Stimulated activated CD4-positive, alpha-beta T cell treated with anti-CD3 and anti-CD28 coated beads, Interleukin-2, amount 100 ng/mL, for 24 hours (primary cell): ENCODE data around the gene SOS1.
"Not testable (repeated sequence)": the region's sequence is repeated elsewhere in the genome, so short reads cannot be mapped to it uniquely, and the experiment has no call there.

Source experiments
- DNase-seq, 2 donors: peaks; one replicate each; pipeline ENCODE4 v3.0.0-alpha.2; 2020

SOS1 gene

DNA sequence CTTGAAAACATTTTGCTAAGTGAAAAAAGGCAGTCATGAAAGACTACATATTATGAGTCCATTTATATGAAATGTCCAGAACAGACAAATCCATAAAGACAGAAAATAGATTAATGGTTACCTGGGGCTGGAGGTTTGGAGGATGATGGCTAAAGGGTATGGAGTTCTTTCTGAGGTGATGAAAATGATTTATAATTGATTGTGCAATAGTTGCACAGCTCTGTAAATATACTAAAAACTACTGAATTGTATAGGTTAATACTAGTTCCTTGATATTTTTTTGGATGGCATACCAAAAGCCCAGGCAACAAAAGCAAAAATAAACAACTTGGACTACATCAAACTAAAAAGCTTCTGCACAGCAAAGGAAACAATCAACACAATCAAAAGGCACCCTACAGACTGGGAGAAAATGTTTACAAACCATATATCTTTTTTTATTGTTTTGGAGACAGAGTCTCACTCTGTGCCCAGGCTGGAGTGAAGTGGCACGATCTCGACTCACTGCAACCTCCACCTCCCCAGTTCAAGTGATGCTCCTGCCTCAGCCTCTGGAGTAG is 21.5 kb downstream of the SOS1 start:
- DNase-seq: no peak

DNA sequence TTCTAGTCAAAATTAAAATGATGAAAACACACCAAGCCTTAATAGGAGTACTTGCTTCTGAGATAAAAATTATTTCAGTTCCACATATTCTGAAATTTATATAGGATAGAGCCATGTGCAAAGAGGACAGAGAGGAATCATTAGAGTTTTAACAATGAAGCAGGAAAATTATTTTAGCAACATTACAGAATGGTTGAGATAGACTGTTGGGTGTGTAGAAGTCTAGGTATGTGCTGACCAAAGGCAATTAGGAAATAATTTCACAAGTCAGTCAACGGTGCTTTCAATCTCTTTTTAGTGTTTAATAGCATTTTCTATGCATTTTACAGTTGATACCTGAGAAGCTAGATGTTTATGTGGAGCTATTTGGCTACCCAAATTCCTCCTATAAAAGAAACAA is 25.2 kb downstream of the SOS1 start:
- DNase-seq: no peak

DNA sequence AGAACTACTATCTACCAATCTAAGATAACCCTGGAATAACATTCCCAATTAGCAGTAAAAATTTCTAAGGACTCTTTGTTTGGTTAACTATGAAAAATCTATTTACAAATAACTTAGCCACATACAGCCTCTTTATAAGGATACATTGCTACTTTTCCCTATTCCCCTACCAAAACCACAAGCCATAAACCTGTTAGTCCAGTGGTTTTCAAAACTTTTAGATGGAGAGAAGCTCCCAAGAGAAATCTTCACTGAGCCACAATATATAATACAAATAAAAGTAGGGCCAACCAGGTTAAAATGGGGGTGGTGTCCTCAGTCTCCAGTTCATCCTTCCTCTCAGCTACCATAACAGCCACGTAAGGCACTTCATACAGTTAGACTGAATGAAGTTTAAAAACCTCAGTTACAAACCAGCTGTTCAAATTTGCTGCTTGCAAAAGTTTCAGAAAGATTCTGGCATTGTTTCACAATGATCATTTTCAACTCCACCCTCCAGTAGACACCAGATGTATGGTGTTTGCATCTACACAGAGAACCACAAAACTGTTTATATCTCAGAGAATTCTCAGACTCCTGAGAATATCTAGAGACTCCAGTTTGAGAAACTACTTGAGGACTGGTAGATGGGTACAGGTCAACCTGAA is 26.0 kb downstream of the SOS1 start:
- no peak for DNase-seq

DNA sequence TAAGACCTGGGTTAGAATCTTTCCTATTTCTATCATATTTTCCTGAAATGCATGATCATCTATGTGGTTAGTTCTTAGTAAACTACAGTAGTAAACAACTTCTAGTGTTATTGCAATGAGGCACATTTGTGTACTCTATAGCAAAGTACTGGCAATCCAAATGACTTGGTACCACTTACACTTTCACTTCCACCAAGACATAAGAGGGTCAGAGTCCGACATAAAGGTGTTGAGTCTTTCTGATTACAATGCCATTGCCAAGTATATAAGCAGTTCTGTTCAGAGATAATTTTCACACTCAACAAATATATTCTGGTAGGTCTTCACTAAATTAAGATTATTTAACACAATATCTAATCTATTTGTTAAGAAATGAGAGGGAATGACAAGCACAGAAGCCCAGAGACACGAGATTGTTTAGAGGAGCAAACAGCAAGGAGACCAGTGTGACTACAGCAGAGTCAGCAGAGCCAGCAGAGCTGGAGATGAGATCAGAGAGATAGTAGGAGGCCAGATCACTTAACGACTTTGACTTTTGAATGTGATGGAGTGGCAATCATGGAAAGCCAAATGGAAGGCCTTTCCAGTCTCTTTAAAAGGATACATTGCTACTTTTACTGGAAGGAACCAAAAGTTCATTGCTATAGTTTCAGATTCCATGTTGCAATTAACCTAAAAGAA is 27.5 kb downstream of the SOS1 start:
- no peak for DNase-seq

DNA sequence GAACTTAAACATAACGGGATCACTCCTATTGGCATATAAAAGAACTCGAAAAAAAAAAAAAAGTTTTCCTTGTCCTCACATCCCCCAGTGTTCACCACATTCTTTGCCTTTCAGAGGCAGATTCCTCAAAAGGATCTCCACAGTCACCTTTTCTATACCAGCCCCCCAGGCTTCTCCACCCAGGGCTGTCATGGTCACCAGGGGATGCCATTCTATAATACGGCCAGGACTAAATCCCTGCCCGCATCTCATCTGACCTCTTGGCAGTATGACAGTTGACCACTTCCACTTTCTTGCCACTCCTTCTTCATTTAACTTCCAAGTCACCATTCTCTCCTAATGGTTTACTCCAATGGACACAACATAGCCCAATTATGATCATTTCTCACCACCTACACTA is 29.3 kb downstream of the SOS1 start:
- no peak for DNase-seq

DNA sequence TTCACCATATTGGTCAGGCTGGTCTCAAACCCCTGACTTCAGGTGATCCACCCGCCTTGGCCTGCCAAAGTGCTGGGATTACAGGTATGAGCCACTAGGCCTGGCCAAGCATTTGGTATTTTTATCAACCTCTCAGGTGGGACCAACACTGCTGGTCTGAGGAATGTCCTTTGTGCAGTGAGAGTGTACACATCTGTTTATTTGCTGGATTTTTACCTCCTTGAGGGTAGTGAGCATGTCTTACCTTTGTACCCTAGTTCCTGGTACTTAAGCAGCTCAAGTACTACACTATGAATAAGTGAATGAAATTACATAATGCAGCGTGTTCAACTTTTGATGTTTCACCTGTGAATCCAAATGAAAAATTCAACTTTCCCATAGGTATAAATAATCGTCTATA is 29.8 kb downstream of the SOS1 start:
- no peak for DNase-seq

DNA sequence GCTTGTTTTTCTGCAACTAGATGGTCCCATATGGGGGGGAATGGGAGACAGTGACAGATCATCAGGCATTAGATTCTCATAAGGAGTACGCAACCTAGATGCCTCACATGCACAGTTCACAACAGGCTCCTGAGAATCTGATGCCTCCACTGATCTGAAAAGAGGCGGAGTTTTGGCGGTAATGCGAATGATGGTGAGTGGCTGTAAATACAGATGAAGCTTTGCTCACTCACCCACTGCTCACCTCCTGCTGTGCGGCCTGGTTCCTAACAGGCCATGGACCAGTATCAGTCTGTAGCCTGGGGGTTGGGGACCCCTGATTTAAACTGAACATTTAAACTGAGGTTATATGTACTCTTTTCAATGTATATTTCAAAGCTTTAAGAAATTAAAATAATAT is 40.7 kb downstream of the SOS1 start:
- no peak for DNase-seq

DNA sequence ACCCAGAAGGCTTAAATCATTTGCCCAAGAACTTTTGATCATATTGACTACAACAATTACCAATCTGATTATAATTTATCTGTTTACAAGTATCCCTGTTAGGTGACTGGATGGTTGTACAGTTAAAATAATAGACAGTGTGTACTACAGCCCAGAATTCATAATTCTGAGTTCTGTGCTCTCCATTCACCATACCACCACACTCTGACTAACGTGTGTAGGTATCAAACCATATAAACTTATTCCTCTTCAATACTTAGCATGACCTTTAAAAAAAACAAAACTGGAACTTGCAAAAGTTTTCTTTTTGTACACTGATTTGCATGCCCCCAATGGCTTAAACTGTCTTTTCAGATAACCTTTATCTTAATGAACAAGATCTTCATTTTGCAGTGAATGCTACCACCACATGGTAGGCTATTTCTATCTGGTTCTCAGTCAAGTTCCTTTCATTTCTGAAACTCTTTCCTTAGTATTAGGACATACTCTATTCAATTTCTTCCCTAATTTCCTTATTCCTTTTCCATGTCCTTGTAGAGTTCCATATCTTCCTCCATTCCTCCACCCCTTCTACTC is 50.9 kb downstream of the SOS1 start:
- no peak for DNase-seq

DNA sequence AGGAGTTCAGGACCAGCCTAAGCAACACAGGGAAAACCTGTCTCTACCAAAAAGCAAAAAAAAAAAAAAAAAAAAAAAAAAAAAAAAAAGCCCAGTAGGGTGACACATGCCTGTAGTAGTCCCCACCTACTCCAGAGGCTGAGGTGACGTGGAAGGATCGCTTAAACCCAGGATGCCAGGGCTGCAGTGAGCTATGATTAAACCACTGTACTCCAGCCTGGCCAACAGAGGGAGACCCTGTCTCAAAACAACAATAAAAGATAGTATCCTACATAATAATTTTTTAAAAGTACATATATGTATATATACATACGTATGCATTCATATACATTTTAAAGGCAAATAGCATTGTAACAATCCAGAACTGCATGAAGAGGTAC is 51.7 kb downstream of the SOS1 start:
- peak in 1 of 2 donors; percentile 17 for DNase-seq

DNA sequence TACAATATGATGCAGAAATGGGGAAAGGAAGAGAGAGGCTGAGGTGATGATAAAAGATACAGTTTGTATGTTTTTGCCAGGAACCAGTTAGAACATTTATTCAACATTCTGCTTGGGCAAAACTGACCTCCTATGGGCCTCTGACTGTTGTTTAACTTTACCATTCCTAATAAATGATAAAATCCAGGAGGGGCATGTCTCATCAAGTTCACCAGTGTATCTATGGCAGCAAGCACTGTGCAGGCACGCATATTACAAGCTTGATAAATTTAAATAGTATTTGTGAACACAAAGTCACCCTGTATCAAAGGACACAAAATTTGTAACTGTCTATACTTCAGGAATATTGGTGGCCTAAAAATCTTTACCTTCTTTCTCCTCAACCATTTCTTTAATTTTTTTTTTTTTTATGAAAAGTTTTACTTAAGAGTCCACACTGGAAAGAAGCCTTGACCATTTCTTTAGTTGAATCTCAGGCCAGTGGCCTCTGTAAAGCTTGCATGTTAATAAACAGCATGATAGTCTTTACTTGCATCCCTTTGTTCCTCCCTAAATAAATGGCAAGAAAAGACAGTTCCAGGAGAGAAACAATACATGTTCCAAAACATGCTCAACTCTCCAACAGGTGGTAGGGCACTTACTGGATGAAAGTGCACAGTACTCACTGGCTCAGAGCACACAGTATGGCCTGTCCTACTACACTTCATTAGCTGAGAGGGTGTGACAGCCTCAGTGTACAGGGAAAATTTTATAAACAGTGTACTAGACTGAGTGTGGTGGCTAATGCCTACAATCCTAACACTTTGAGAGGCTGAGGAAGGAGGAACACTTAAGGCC is 52.3 kb downstream of the SOS1 start:
- no peak for DNase-seq

DNA sequence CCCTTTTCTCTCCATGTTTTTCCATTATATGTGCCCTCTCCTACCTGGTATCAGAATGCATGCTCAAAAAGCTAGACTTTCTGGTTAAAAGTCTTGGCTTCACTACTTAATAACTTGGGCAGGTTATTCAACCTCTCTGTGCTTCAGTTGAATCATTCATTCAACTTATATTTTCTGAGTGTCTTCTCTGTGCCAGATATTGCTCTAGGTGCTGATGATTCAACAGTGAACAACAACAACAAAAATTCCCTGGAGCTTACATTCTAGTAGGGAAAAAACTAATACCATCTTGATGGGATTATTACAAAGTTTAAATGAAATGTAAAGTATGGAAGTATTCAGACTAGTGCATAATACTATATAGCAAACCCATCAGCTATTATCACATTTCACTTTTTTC is 55.2 kb downstream of the SOS1 start:
- no peak for DNase-seq

DNA sequence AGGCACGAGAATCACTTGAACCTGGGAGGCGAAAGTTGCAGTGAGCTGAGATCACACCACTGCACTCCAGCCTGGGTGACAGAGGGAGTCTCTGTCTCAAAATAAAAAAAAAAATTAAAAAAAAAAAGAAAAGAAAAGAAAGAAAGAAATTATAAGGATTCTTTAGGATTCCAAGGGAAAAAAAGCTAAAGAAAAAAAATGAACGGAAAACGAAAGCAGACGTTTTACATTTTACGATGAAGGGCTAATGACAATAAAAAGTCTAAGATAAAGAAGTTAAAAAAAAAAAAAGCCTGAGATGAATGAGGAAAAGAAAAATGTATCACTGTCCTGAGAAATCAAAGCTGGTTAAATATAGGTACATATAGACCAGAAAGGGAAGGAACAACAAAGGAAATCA is 58.5 kb downstream of the SOS1 start:
- no peak for DNase-seq

DNA sequence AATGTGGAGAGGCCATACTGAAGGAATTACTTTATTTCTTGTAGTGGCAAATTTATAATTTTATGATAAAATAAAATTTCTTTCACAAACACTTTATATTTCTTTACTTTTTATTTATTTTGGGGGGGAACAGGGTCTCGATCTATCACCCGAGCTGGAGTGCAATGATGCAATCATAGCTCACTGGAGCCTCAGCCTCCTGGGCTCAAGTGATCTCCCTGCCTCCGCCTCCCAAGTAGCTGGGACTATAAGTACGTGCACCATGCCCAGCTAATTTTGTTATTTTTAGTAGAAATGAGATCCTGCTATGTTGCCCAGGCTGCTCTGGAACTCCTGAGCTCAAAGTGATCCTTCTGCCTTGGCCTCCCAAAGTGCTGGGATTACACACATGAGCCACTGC is 59.6 kb downstream of the SOS1 start:
- no peak for DNase-seq

DNA sequence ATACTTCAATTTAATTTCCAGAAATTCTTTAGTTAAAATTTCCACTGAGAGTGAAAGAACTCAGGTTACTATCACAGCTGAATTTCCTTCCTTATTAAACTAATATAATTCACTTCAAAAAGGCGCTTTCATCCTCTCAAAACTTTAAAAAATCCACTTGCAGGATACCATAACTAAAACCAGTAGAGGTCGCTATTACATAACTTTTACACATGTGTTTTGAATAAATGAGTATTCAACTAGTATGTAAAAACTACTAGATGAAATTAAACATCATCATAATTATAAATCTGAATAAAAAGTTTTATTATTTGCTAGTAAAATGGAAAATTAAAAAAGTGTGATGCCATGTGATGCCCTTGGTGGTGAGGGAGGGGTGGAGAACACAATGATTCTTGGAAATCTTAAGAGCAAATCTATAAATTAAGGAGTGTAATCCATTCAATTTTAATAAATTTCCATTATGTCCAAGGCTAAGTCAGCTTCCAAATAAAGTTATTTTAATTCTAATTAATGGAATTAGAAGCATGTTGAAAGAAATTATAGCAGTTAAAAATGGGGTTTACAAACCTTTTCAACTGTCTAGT is 61.4 kb downstream of the SOS1 start:
- DNase-seq: no peak

DNA sequence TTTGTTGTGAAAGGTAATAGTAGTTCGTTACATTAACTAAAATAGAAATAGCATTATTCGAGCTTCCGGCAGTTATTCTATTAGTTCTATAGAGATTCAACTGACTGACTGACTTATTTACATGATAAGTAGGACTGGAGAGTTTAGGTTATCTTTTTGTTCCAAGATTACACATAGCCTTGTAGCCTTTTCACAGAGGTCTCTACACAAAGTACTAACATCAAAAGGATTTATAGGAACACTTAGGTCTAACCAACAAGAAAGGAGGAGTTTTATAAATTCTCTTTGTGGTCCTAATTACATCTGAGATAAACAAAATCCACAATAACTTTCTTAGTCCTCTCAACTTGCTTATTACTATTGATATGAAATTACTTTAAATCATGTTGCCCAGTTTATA is 62.8 kb downstream of the SOS1 start:
- DNase-seq: no peak

DNA sequence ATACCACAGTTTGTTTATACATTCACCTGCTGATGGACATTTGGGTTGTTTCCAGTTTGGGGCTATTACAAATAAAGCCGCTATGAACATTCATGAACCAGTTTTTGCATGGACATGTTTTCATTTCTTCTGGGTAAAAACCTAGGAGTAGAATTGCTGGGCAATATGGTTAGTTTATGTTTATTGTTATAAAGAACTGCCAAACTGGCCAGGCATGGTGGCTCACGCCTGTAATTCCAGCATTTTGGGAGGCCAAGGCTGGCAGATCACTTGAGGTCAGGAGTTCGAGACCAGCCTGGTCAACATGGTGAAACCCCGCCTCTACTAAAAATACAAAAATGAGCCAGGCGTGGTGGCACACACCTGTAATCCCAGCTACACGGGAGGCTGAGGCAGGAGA is 68.2 kb downstream of the SOS1 start:
- DNase-seq: not testable (repeated sequence)

DNA sequence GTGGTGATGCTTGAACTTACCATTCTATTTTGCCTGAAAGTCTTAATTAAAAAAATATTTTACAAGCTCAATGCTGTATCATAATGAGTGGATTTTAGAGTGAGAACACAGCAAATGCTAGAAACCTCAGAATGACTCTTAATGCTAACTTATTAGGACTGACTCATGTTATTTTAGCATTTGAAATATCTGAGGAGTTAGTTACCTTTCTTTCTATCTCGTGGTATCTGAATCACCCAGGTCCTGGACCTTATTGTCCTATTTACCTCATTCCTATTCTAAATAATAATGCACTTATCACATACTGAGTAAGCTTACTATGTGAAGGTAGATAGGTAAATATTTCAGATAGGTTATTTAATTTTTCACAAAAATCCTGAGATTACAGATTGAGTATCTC is 70.7 kb downstream of the SOS1 start:
- no peak for DNase-seq

DNA sequence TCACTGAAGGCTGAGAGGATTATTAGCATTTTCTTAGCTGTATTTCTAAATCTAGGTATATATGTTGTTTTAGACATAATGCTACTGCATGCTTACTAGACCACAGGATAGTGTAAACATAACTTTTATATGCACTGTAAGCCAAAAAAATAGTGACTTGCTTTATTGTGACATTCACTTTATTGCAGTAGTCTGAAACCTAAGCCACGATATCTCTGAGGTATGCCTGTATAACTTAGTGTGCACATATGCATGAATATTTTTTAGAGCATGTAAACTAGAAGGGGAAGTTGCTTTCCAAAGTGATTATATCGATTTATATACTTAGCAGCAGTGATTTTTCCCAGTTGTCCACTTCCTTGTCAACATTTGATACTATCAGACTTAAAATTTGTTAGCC is 81.8 kb downstream of the SOS1 start:
- DNase-seq: no peak

DNA sequence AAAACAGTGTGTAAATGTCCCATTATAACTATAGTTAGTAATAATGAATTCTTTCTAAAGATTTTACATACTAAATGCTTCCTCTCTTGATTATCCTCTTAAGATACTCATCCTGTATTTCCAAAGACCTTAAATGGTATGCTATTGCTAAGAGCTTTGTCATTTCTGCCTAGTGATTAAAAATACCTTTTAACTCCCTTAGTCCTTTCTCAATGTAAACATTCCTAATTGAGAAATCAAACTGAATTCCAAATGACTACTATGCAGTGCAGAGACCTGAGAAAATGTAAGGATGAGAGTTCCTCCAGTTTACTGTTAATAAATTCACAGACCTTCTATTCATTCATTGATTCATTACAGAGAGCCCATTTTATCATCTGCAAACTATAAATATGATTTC is 86.9 kb downstream of the SOS1 start:
- no peak for DNase-seq

DNA sequence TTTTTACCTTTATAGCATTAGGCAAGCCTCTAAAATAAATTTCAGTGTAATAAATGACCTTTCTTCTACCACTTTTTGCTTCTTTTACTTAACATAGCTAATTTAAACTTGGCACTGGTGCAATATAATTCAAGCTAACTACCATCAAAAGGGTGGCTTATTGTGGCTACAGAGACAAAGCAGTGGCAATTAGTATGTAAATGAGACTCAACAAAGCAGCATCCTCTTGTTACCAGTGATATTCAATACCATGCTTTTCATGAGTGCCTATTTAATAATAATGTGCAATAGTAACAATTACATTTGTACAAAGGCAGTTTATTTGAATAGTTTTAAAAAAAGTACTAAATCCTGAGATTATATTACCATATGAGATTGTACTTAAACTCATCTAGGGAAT is 93.4 kb downstream of the SOS1 start:
- DNase-seq: no peak

DNA sequence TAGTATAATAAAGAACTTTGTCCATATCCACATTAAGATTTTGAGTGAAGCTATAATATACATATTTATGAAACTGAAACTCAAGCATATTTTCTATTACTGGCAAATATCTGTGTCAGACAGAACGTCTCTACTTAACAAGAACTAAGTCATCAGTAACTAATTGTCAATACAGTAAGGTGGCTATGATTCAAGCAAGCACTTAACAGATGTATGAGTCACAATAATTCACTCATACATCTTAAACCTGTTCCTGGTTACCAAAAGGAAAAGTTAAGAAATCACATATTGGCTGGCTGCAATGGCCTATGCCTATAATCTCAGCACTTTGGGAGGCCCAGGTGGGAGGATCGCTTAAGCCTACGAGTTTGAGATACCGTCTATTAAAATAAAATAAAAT is 96.0 kb downstream of the SOS1 start:
- no peak for DNase-seq

DNA sequence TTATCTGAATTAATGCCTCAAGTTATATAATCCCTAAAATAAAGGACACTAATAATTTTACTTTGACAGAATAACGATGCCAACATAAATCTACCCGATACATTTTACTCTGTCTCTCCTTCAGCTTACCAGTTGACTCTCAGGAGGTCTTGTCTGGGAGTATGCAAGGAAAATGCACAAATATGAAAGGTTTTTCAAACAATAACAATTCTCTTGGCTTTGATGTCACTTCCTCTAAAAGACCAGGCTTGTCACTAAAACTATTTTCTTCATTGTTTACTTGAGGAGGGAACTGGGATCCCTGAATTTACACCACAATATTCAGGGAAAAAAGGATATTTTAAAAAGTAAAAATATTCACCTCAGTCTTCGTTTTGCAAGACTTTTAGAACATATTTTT is 97.2 kb downstream of the SOS1 start:
- no peak for DNase-seq

DNA sequence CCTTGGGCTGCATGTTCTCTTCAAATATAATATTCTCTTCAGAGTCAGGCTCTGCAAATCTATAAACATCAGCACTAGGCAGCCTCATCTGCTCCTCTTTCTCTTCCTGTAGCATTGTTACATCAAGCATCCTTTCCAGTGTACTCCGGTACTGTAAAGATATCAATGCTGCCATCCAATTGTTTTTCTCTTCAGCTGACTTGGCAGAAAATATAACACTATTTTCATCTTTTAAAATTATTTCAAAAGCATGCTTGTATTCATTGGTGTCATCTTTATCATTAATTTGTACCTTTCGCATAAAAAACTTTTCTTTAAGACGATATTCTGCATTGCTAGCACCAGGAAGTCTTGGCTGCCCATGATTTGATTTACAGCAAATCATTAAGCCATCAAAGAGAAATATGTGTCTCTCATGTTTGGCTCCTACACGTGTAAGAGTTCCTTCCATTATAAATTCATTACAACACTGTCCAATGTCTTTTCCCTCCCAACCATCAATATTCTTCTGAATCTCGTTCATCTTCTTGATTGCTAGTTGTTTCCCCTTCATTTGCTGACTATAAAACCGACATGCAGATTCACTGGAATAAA is 98.1 kb downstream of the SOS1 start:
- DNase-seq: no peak
